Measurements from ENCODE around the gene SLC2A10. TPM values are rescaled to one million over a fixed set of nuclear protein-coding genes. Genes with fewer than 3 reads are reported as not detected.

The SLC2A10 gene
- polyA plus RNA-seq, 1 donor (not counting 4 experiments of a cell fraction or from before 2014, with no cell fraction given), result not detected

- Histone ChIP-seq H3K27ac (ENCODE audit: control insufficient read depth, insufficient read depth, low read length) (no peak overlapping the region), H2AFZ (ENCODE audit: control insufficient read depth, low read length) (no peak overlapping the region), H3K36me3 (ENCODE audit: control insufficient read depth in 2 of 2, extremely low read depth in 1 of 2, insufficient read depth in 2 of 2, low read length in 2 of 2) (no peaks in the 10 kb centered on the region), H3K4me2 (ENCODE audit: control insufficient read depth, extremely low read depth, insufficient read depth, low read depth, low read length) (no peak overlapping the region), H3K79me2 (ENCODE audit: control insufficient read depth, insufficient read depth, low read length) (no peaks in the 10 kb centered on the region), H4K20me1 (ENCODE audit: control insufficient read depth, extremely low read depth, insufficient read depth, low read length) (no peaks in the 10 kb centered on the region), H3K4me3 (ENCODE audit: control insufficient read depth in 2 of 3, extremely low read depth in 1 of 3, insufficient read depth in 2 of 3, low read depth in 1 of 3, low read length in 3 of 3) (no peak overlapping the region), H3K9me3 (ENCODE audit: control insufficient read depth, low read depth, low read length) (no peaks in the 10 kb centered on the region), H3K9me1 (ENCODE audit: control insufficient read depth, extremely low read depth, insufficient read depth, low read length) (no peaks in the 10 kb centered on the region), H3K9ac (ENCODE audit: control insufficient read depth, extremely low read depth, insufficient read depth, low read length) (no peak overlapping the region), H3K27me3 (ENCODE audit: control insufficient read depth, extremely low read depth, insufficient read depth, low read length) (no peaks in the 10 kb centered on the region), H3K4me1 (ENCODE audit: control insufficient read depth, extremely low read depth, insufficient read depth, low read length) (no peaks in the 10 kb centered on the region)
- no peak for DNase-seq (ENCODE audit: low read depth, low spot score)
- no peak for FAIRE-seq
- TF ChIP-seq EZH2 (IDR thresholded peaks at IDR 0.05; ENCODE audit: low read length), result no peak
- TF ChIP-seq CTCF (optimal IDR thresholded peaks at IDR 0.05 in 1 of 3, IDR thresholded peaks at IDR 0.05 in 1 of 3, conservative IDR thresholded peaks at IDR 0.05 in 1 of 3; ENCODE audit: extremely low read depth in 1 of 3, insufficient read depth in 2 of 3, low read length in 3 of 3), result peak; percentile 71 to 82 (median 72)
- dilution Hi-C loops (cut with MboI; ENCODE audit: extremely low pct_ligation_motif_present, low sequenced_read_pairs), result no loop called here
Measured at GRCh38 chr20:46767127-46767761, 57.8 kb downstream of the SLC2A10 start.

- Histone ChIP-seq H2AFZ (ENCODE audit: control insufficient read depth, low read length) (no peak overlapping the region), H3K9ac (ENCODE audit: control insufficient read depth, extremely low read depth, insufficient read depth, low read length) (no peak overlapping the region), H4K20me1 (ENCODE audit: control insufficient read depth, extremely low read depth, insufficient read depth, low read length) (no peaks in the 10 kb centered on the region), H3K27me3 (ENCODE audit: control insufficient read depth, extremely low read depth, insufficient read depth, low read length) (no peaks in the 10 kb centered on the region), H3K9me1 (ENCODE audit: control insufficient read depth, extremely low read depth, insufficient read depth, low read length) (no peaks in the 10 kb centered on the region), H3K4me1 (ENCODE audit: control insufficient read depth, extremely low read depth, insufficient read depth, low read length) (no peaks in the 10 kb centered on the region), H3K4me3 (ENCODE audit: control insufficient read depth in 2 of 3, extremely low read depth in 1 of 3, insufficient read depth in 2 of 3, low read depth in 1 of 3, low read length in 3 of 3) (no peak overlapping the region), H3K36me3 (ENCODE audit: control insufficient read depth in 2 of 2, extremely low read depth in 1 of 2, insufficient read depth in 2 of 2, low read length in 2 of 2) (no peaks in the 10 kb centered on the region), H3K27ac (ENCODE audit: control insufficient read depth, insufficient read depth, low read length) (no peak overlapping the region), H3K79me2 (ENCODE audit: control insufficient read depth, insufficient read depth, low read length) (no peaks in the 10 kb centered on the region), H3K9me3 (ENCODE audit: control insufficient read depth, low read depth, low read length) (no peaks in the 10 kb centered on the region), H3K4me2 (ENCODE audit: control insufficient read depth, extremely low read depth, insufficient read depth, low read depth, low read length) (no peak overlapping the region)
- FAIRE-seq, result no peak
- TF ChIP-seq EZH2 (IDR thresholded peaks at IDR 0.05; ENCODE audit: low read length), result no peak
- TF ChIP-seq CTCF (optimal IDR thresholded peaks at IDR 0.05 in 1 of 3, IDR thresholded peaks at IDR 0.05 in 1 of 3, conservative IDR thresholded peaks at IDR 0.05 in 1 of 3; ENCODE audit: extremely low read depth in 1 of 3, insufficient read depth in 2 of 3, low read length in 3 of 3), result no peak
- dilution Hi-C loops (cut with MboI; ENCODE audit: extremely low pct_ligation_motif_present, low sequenced_read_pairs), result no loop called here
- no peak for DNase-seq (ENCODE audit: low read depth, low spot score)
Measured at GRCh38 chr20:46770330-46771194, 61.1 kb downstream of the SLC2A10 start.

All from keratinocyte (primary cell).